Motor neuron (in vitro differentiated cells): ENCODE measurements around the gene NUCB1. TPM values are rescaled to one million over a fixed set of nuclear protein-coding genes. Genes with fewer than 3 reads are reported as not detected.

Experiments
- ATAC-seq, 8 experiments: fragments of 200-7000 bp; cut with Tn5 transposase; replicated peaks in 6 of 8; 2 replicates each; pipeline ENCODE4 v1.8.0; 2021; ENCODE audit warnings: mild to moderate bottlenecking in 8 of 8, moderate library complexity in 8 of 8
- H3K27ac ChIP-seq, 2 donors: fragments of 250-450 bp; sonication (Bioruptor Pico); 2 replicates each; pipeline ENCODE4 v1.9.0; 2021; ENCODE audit warnings: antibody characterized with exemption in 2 of 2, mild to moderate bottlenecking in 2 of 2, moderate library complexity in 1 of 2
- H3K4me1 ChIP-seq, 2 donors: fragments of 250-450 bp; sonication (Bioruptor Pico); replicated peaks in 1 of 2; 2 replicates each; pipeline ENCODE4 v1.6.1; 2021; ENCODE audit warnings: antibody characterized with exemption in 2 of 2, mild to moderate bottlenecking in 2 of 2, moderate library complexity in 1 of 2
- H3K4me3 ChIP-seq, 5 donors: fragments of 250-450 bp; sonication (Bioruptor Pico); 2 replicates each; pipeline ENCODE4 v1.9.0; 2021; ENCODE audit warnings: antibody characterized with exemption in 5 of 5, mild to moderate bottlenecking in 5 of 5, moderate library complexity in 4 of 5
- WGBS, 10 experiments: fragments of 450-650 bp; shearing (Covaris generic); methylation state at CpG; one replicate each; pipeline ENCODE4 v1.0.0; 2022; 5-methylcytosine and 5-hydroxymethylcytosine counted together
- in situ Hi-C, 9 experiments: fragments of 400-800 bp; cut with MboI; loops; one replicate each; pipeline ENCODE4 v1.15.0; 2021; ENCODE audit warnings: low sequenced_read_pairs in 9 of 9, low pct_unique_long_range_greater_than_20kb in 2 of 9; ENCODE audit not compliant: unreplicated experiment in 9 of 9
- total RNA-seq, 8 experiments: library from RNA; unstranded; fragments of 300-600 nt; gene quantifications; 2 replicates each; pipeline versions ENCODE4 v1.2.3 to v1.2.4, GENCODE V29; 2022

NUCB1 gene
- total RNA-seq, 8 experiments from 2014 or later = 60.2 to 309 (median 107) TPM

DNA sequence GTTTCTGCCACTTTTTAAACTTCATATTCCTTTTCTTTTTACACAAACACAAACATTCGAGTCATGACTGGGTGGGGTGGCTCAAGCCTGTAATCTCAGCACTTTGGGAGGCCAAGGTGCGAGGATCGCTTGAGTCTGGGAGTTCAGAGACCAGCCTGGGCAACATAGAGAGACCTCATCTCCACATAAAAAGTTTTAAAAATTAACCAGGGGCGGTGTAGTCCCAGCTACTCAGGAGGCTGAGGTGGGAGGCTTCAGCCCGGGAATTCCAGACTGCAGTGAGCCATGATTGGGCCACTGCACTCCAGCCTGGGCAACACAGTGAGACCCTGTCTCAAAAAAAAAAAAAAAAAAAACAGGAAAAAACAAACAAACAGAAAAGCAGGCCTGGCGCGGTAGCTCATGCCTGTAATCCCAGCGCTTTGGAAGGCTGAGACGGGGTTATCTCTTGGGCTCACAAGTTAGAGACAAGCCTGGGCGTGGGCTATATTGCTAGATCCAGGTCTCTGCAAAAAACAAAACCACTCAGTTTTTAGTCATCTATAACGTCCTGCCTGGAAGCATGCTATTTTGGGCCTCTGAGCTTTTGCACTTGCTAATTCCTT, 54.0 kb downstream of the NUCB1 start:
- H3K4me3 ChIP-seq = peak overlapping the region; percentile 20 to 94 (median 78)
- ATAC-seq = no peak
- in situ Hi-C loops = loop anchor here in 6 of 9 experiments (25.0 kb wide), 2 partner anchors 167 to 317 kb away; partner anchors contain the start of genes CA11 (in 1 of the 6) and DBP (in 1 of the 6)
- peak overlapping the region in 1 of 2 donors; percentile 31 for H3K27ac ChIP-seq
- peaks cover 6% of the 10 kb centered on the region in 2 donors for H3K4me1 ChIP-seq
- WGBS, 10 experiments = 46 to 86% (median 64%) methylated on average over 4 to 11 of the region's 11 CpGs; no CpG with 5 or more reads in 1 of the 10 experiments

DNA sequence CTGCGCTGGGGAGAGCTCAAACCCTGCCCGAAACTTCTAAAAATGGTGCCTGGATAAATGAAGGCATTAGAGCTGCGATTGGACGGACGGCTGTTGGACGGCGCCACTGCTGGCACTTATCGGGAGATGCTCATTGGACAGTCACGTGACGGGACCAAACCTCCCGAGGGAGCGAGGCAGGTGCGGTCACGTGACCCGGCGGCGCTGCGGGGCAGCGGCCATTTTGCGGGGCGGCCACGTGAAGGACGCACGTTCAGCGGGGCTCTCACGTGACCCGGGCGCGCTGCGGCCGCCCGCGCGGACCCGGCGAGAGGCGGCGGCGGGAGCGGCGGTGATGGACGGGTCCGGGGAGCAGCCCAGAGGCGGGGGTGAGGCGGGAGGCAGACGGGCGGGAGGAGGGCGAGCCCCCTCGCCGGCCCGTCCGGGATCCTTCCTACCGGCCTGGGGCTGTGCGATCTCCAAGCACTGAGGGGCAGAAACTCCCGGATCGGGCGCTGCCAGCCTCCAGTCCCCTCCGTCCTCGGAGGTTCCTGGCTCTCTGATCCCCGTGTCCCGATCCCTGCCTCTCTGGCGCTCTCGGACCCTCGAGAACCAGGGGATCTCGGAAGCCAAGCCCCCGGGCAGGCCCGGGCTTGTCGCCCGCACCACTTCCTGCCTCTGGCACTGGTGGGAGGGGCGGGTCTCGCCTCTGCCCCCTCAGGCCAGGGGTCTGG, 54.6 kb downstream of the NUCB1 start, which contains the start of gene BAX:
BAX (plus strand) TSS at position 281 of the 713 bp plus-strand sequence; CDS start at position 335, 54 bp downstream.
- 0 to 18% (median 0%) methylated on average over 2 to 4 of the region's 71 CpGs; no CpG with 5 or more reads in 3 of the 10 experiments for WGBS, 10 experiments
- peak; percentile 81 to 95 (median 93) for ATAC-seq
- Histone ChIP-seq H3K27ac (peak within 1 kb of the TSS; percentile 49 to 83), H3K4me3 (peak within 1 kb of the TSS; percentile 62 to 94 (median 78)), H3K4me1 (peaks cover 6% of the 10 kb centered on the region in 2 donors)
- in situ Hi-C loops = loop anchor here in 6 of 9 experiments (25.0 kb wide), 2 partner anchors 167 to 317 kb away; partner anchors contain the start of genes CA11 (in 1 of the 6) and DBP (in 1 of the 6)

GRCh38 chr19:48955308-48955958, 55.3 kb downstream of the NUCB1 start:
- no peak for ATAC-seq
- Histone ChIP-seq H3K4me3 (peak overlapping the region; percentile 62 to 94 (median 78)), H3K4me1 (peaks cover 6% of the 10 kb centered on the region in 2 donors), H3K27ac (peak overlapping the region; percentile 49 to 83)
- in situ Hi-C loops = loop anchor here in 6 of 9 experiments (25.0 kb wide), 2 partner anchors 168 to 318 kb away; partner anchors contain the start of genes CA11 (in 1 of the 6) and DBP (in 1 of the 6)
- 0 to 100% (median 35%) methylated on average over 1 to 7 of the region's 16 CpGs; no CpG with 5 or more reads in 4 of the 10 experiments for WGBS, 10 experiments

DNA sequence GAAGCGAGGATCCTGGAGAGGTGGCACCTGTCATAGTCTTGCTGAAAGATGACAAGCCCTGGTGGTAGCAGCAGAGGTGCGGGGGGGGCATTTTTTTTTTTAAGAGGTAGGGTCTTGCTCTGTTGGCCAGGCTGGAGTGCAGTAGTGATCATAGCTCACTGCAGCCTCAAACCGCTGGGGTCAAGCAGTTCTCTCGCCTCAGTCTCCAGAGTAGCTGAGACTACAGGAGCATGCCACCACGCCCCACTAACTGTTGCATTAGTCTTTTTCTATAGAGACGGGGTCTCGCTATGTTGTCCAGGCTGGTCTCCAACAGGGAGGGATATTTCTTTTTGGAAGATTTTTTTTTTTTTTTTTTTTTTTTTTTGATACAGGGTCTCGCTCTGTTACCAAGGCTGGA, 57.9 kb downstream of the NUCB1 start:
- ATAC-seq = no peak
- Histone ChIP-seq H3K4me3 (no peak overlapping the region), H3K4me1 (peaks cover 6 to 11% of the 10 kb centered on the region in 2 donors), H3K27ac (no peak overlapping the region)
- WGBS, 10 experiments = 90 to 100% (median 100%) methylated on average over 2 to 5 of the region's 8 CpGs; no CpG with 5 or more reads in 2 of the 10 experiments
- in situ Hi-C loops = loop anchor here in 6 of 9 experiments (25.0 kb wide), 2 partner anchors 171 to 321 kb away; partner anchors contain the start of genes CA11 (in 1 of the 6) and DBP (in 1 of the 6)

GRCh38 chr19:48959341-48960239, 59.5 kb downstream of the NUCB1 start:
- in situ Hi-C loops = loop anchor here in 6 of 9 experiments (25.0 kb wide), 2 partner anchors 172 to 322 kb away; partner anchors contain the start of genes CA11 (in 1 of the 6) and DBP (in 1 of the 6)
- no peak overlapping the region for H3K4me3 ChIP-seq
- 74 to 100% (median 92%) methylated on average over 1 to 13 of the region's 16 CpGs for WGBS, 10 experiments
- ATAC-seq = no peak
- peaks cover 21 to 26% of the 10 kb centered on the region in 2 donors for H3K4me1 ChIP-seq
- H3K27ac ChIP-seq = no peak overlapping the region

- Histone ChIP-seq H3K4me3 (no peak overlapping the region), H3K27ac (no peak overlapping the region), H3K4me1 (peaks cover 18 to 22% of the 10 kb centered on the region in 2 donors)
- WGBS, 10 experiments = 67 to 100% (median 95%) methylated on average over 2 to 12 of the region's 19 CpGs; no CpG with 5 or more reads in 5 of the 10 experiments
- ATAC-seq = no peak
- in situ Hi-C loops = loop anchor here in 6 of 9 experiments (25.0 kb wide), 2 partner anchors 174 to 324 kb away; partner anchors contain the start of genes CA11 (in 1 of the 6) and DBP (in 1 of the 6)
These were observed 61.0 kb downstream of the NUCB1 start for GRCh38 chr19:48961051-48961649.

DNA sequence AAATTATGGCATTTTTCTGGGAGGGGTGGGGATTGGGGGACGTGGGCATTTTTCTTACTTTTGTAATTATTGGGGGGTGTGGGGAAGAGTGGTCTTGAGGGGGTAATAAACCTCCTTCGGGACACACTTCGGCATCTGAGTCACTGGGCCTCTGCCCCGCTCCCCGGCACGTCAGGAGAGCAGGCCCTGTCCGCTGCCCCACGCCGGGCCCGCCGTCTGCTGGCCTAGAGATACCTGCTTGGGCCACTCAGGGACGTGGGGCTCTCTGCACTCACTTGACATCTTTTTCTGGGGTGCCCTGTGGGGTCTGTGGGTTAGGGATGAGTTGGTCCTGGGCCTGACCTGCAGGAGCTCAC, 61.5 kb downstream of the NUCB1 start:
- in situ Hi-C loops = loop anchor here in 6 of 9 experiments (25.0 kb wide), 2 partner anchors 174 to 324 kb away; partner anchors contain the start of genes CA11 (in 1 of the 6) and DBP (in 1 of the 6)
- H3K27ac ChIP-seq = no peak overlapping the region
- 100% methylated on average over 2 of the region's 12 CpGs; no CpG with 5 or more reads in 9 of the 10 experiments for WGBS, 10 experiments

DNA sequence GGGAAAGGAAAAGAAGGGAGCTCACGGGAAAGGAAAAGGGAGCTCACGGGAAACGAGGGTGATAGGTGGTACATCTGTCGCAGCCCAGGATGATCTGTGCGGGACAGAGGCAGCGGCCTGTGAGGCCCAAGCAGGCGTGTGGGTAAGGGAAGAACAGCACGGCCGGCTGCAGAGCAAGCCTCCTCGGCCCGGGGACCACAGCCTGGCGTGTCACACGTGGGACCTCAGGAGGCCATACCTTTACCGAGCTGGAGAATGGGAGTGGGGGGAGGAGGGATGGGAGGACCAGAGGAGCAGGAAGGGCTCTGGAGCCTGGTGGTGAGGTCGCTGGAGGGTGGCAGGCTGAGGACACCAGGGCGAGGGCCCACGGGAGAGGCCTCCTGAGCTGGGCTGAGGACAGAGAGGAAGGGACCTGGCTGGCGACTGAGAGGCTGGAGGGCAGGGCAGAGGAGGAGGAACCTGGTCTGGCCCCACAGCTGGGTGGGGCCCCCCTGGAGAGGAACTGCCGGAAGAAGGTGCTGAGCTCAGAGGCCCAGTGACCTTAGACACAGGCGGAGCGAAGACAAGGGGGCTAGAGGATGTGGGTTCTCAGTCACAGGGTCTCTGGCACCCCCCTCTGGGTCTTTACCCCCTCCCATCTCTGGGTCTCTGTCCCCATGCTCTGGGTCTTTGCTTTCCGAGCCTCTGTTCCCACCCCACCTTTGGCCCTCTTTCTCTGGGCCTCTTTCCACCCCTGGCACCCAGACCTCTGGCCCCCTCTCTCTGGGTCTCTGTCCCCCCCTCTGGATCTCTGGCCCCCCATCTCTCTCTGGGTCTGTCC, 62.1 kb downstream of the NUCB1 start:
- ATAC-seq = peak in 3 of 8 experiments; percentile 3 to 30 (median 13)
- 60 to 100% methylated on average over 1 to 3 of the region's 22 CpGs; no CpG with 5 or more reads in 8 of the 10 experiments for WGBS, 10 experiments

More for the DNA sequence above, 61.5 kb downstream of the NUCB1 start:
- no peak for ATAC-seq
- H3K4me1 ChIP-seq = peaks cover 22 to 27% of the 10 kb centered on the region in 2 donors
- no peak overlapping the region for H3K4me3 ChIP-seq

GRCh38 chr19:48962849-48963165, 62.7 kb downstream of the NUCB1 start:
- H3K27ac ChIP-seq = no peak overlapping the region
- no CpG with 5 or more reads among the region's 7 CpGs for WGBS, 10 experiments
- H3K4me3 ChIP-seq = no peak overlapping the region
- in situ Hi-C loops = loop anchor here in 6 of 9 experiments (25.0 kb wide), 2 partner anchors 176 to 326 kb away; partner anchors contain the start of genes CA11 (in 1 of the 6) and DBP (in 1 of the 6)
- ATAC-seq = no peak
- peaks cover 22 to 27% of the 10 kb centered on the region in 2 donors for H3K4me1 ChIP-seq

More for the DNA sequence above, 62.1 kb downstream of the NUCB1 start:
- in situ Hi-C loops = loop anchor here in 6 of 9 experiments (25.0 kb wide), 2 partner anchors 175 to 325 kb away; partner anchors contain the start of genes CA11 (in 1 of the 6) and DBP (in 1 of the 6)
- peak overlapping the region in 1 of 2 donors; percentile 11 for H3K27ac ChIP-seq
- H3K4me3 ChIP-seq = no peak overlapping the region
- H3K4me1 ChIP-seq = peaks cover 22 to 27% of the 10 kb centered on the region in 2 donors

DNA sequence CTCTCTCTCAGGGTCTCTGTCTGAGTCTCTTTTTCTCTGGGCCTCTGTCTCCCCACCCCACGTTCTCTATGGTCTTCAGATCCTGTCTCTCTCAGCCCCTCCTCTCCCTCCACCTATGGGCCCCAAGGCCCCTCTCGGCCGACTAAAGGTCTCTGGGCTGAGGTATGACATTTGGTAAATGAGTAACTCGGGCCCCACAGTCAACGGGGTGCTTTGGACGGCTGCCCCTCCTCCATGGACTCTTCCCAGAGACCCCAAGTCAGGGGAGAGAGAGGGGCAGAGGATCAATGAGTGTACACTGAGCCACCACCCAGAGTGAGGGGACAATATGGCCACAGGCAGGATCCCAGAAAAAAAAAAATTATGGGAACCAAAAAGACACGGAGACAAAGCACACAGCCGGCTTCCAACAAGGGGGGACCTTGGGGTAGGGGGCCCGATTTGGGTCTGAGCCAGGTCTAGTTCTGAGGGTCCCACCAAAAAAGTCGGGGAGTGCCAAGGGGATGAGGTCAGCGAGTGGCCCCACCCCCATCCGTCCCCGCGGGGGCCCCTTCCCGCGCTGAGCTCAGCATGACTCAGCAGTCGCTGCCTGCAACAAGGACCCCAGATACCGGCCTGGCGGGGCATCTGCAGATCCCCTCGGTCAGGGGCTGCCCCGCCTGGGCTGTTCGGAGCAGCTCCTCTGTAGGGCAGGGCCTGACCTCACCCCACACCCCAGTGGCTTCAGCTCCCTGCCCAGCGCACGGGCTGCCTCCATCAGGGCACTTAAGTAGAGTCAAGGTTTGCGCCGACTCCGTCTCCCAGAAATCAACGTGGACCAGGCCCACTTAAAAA, 63.5 kb downstream of the NUCB1 start:
- peak; percentile 0 to 34 (median 16) for ATAC-seq
- WGBS, 10 experiments = 0 to 26% (median 7%) methylated on average over 2 to 7 of the region's 28 CpGs; no CpG with 5 or more reads in 5 of the 10 experiments
- H3K4me1 ChIP-seq = peaks cover 22 to 27% of the 10 kb centered on the region in 2 donors
- H3K27ac ChIP-seq = peak overlapping the region; percentile 46 to 88
- in situ Hi-C loops = loop anchor here in 6 of 9 experiments (25.0 kb wide), 2 partner anchors 176 to 326 kb away; partner anchors contain the start of genes CA11 (in 1 of the 6) and DBP (in 1 of the 6)
- peak overlapping the region in 3 of 5 donors; percentile 4 to 62 (median 11) for H3K4me3 ChIP-seq
